Heart left ventricle (tissue), 13 donors: Measurements from ENCODE around the gene LMOD3.

ENCODE experiments used
- CTCF ChIP-seq, 12 donors: fragments of 200-600 bp; sonication (generic) in 4 of 12; IDR thresholded peaks; one replicate each; pipeline versions ENCODE4 v1.5.0 to v1.8.0; 2018 to 2022; ENCODE audit warnings: antibody characterized with exemption in 12 of 12, mild to moderate bottlenecking in 5 of 12
- POLR2A ChIP-seq, 2 donors: fragments of 450-650 bp; IDR thresholded peaks; one replicate each; pipeline ENCODE4 v1.6.1; 2017; ENCODE audit warnings: antibody characterized with exemption in 2 of 2, mild to moderate bottlenecking in 2 of 2, moderate library complexity in 2 of 2
- donor health status: ischemic (EF 13 %, LVEDD 7.1; RV severe dilation, severe dysfunction).
- donor health status: DM: no; HTN: yes; CAD: no.
- donor health status: DM: no; HTN: no; CAD: no.
- donor health status: ischemic (EF 25% LVEDD 6.9; RV normal size, moderate dysfunction).
- donor health status: ischemic (EF 25% LVEDD 5.7; RV mildly dilated, moderate dysfunction).
- donor health status: ischemic (EF 35%, LVEDD 5.7; RV mildly dilated, moderate dysfunction).
- donor health status: nonischemic (EF 11% LVEDD 7.7; RV severe dilation, severe dysfunction).
- donor health status: DM: yes; HTN: yes; CAD: no.
- donor health status: PGD.
- donor health status: ischemic (EF 29% LVEDD 5.4; RV normal size, mild dysfunction).
- donor health status: nonischemic (EF 23%, LVEDD 6.1; RV moderate dilation, normal function).

GRCh38 chr3:69160107-69160506 is 37.7 kb upstream of the LMOD3 start:
- TF ChIP-seq CTCF (IDR thresholded peaks at IDR 0.05) (no peak), POLR2A (IDR thresholded peaks at IDR 0.05) (no peak)
